SK-N-SH (cell line): Measurements from ENCODE around the gene PLEKHA6.

Experiments used
- FOXJ3 ChIP-seq: sonication (generic); formaldehyde crosslinking; IDR thresholded peaks from 2 replicates; pipeline ENCODE4 v1.5.1; 2020; ENCODE audit warnings: mild to moderate bottlenecking, missing genetic modification reagents
- FOXM1 ChIP-seq: IDR thresholded peaks from 2 replicates; pipeline ENCODE4 v1.4.0; 2012; ENCODE audit warnings: low read depth, mild to moderate bottlenecking
- GATA2 ChIP-seq: sonication (generic); formaldehyde crosslinking; IDR thresholded peaks from 2 replicates; pipeline ENCODE4 v1.5.0; 2020; ENCODE audit warnings: mild to moderate bottlenecking, missing genetic modification reagents
- MXI1 ChIP-seq: IDR thresholded peaks from 2 replicates; pipeline ENCODE4 v1.6.1; 2012; ENCODE audit warnings: mild to moderate bottlenecking, low read depth, low read length, improper control_type of control experiment
- SIN3A ChIP-seq: IDR thresholded peaks from 2 replicates; pipeline ENCODE4 v1.6.1; 2012; ENCODE audit warnings: low read depth, mild to moderate bottlenecking, low read length, moderate library complexity, borderline replicate concordance
- SMC3 ChIP-seq: IDR thresholded peaks from 2 replicates; pipeline ENCODE4 v1.6.1; 2012; ENCODE audit warnings: low read depth, low read length, improper control_type of control experiment
- TF ChIP-seq, protein P1 (sequence below): fragments of 200-600 bp; sonication (generic); IDR thresholded peaks from 2 replicates; pipeline ENCODE4 v1.6.1; 2017; ENCODE audit warnings: antibody characterized with exemption, mild to moderate bottlenecking, moderate library complexity
- TF ChIP-seq, protein P2 (sequence below): IDR thresholded peaks from 2 replicates; pipeline ENCODE4; 2012

DNA sequence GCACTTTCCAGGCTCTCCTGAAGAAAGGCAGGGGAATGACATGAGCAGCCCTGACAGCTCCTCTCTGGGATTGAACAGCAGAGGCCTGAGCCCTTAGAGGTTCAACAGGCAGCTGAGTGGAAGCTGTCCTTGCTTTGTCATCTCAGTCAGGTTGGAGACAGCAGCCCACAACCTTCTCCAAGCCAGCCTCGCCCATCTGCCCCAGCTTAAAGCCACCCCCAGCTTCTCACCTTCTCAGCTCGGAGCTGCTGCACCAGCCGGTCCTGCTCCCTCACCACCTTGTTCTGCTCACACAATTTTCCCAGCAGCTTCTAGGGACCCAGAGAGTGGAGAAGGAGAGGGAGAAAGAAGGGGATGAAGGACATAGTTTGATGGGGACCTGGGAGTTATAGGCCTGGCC, 110.8 kb downstream of the PLEKHA6 start:
- TF ChIP-seq, protein P1, sequence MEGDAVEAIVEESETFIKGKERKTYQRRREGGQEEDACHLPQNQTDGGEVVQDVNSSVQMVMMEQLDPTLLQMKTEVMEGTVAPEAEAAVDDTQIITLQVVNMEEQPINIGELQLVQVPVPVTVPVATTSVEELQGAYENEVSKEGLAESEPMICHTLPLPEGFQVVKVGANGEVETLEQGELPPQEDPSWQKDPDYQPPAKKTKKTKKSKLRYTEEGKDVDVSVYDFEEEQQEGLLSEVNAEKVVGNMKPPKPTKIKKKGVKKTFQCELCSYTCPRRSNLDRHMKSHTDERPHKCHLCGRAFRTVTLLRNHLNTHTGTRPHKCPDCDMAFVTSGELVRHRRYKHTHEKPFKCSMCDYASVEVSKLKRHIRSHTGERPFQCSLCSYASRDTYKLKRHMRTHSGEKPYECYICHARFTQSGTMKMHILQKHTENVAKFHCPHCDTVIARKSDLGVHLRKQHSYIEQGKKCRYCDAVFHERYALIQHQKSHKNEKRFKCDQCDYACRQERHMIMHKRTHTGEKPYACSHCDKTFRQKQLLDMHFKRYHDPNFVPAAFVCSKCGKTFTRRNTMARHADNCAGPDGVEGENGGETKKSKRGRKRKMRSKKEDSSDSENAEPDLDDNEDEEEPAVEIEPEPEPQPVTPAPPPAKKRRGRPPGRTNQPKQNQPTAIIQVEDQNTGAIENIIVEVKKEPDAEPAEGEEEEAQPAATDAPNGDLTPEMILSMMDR, result no peak
- TF ChIP-seq GATA2 (CRISPR knock-in tag) (no peak), SIN3A (no peak), FOXJ3 (CRISPR knock-in tag) (no peak), FOXM1 (no peak), MXI1 (no peak), SMC3 (no peak)
- TF ChIP-seq, protein P2, sequence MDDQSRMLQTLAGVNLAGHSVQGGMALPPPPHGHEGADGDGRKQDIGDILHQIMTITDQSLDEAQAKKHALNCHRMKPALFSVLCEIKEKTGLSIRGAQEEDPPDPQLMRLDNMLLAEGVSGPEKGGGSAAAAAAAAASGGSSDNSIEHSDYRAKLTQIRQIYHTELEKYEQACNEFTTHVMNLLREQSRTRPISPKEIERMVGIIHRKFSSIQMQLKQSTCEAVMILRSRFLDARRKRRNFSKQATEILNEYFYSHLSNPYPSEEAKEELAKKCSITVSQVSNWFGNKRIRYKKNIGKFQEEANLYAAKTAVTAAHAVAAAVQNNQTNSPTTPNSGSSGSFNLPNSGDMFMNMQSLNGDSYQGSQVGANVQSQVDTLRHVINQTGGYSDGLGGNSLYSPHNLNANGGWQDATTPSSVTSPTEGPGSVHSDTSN, result no peak
